K562 (cell line): ENCODE results near the gene R3HDM1. TPM values are rescaled to one million over a fixed set of nuclear protein-coding genes. Genes with fewer than 3 reads are reported as not detected.
A peak's percentile ranks its signal among the peaks of the same experiment; 100 is the strongest.

ENCODE experiments used
- ATAC-seq: fragments of 200-7000 bp; cut with Tn5 transposase; 3 replicates; pipeline ENCODE4 v1.9.1; 2020; ENCODE audit warnings: moderate library complexity
- BruUV-seq: library from RNA; stranded (reverse); fragments of 400-500 nt; replicated peaks from 2 replicates; lab custom pipeline; 2021; lab: Mats Ljungman, UMichigan
- CTCF ChIA-PET: fragments of 300-600 bp; formaldehyde crosslinking; extraction: SDS; loops from one replicate; lab custom pipeline; 2021; ENCODE audit warnings: low intra/inter-chr PET ratio; lab: Yijun Ruan, JAX
- POLR2A ChIA-PET: fragments of 300-600, 350-650 bp; sonication (Branson Sonifier 250); formaldehyde crosslinking; extraction: SDS; loops from one replicate; lab custom pipeline; 2021; ENCODE audit warnings: antibody characterized with exemption, inconsistent platforms; lab: Yijun Ruan, JAX
- DNase-seq, 4 experiments: peaks; one replicate each; pipeline versions ENCODE4 v3.0.0 to v3.0.0-alpha.2; 2011 to 2018; ENCODE audit warnings: low spot score in 3 of 4, mixed read lengths in 3 of 4; ENCODE audit errors: extremely low read depth in 1 of 4
- FAIRE-seq: peaks from 2 replicates; lab custom pipeline; 2011; peaks lifted over from hg19 to GRCh38; lab: Jason Lieb, UNC
- H2AFZ ChIP-seq: 2 replicates; pipeline ENCODE4 v1.6.0; 2011; ENCODE audit warnings: low read depth, low read length, control low read depth, inconsistent platforms
- H3K27ac ChIP-seq: fragments of 200-600 bp; 3 replicates; pipeline ENCODE4 v1.8.0; 2011; ENCODE audit warnings: low read depth, mild to moderate bottlenecking, control low read depth, inconsistent platforms, low read length, moderate library complexity, mixed read lengths; ENCODE audit errors: extremely low read depth
- H3K27me3 ChIP-seq, 2 experiments: fragments of 300-600 bp in 1 of 2; 2 replicates in 1 of 2; 3 replicates in 1 of 2; pipeline versions ENCODE4 v1.6.0 to v1.8.0; 2011; ENCODE audit warnings: inconsistent platforms in 2 of 2, low read length in 2 of 2, mild to moderate bottlenecking in 1 of 2, mixed read lengths in 1 of 2, moderate library complexity in 1 of 2; ENCODE audit not compliant: control insufficient read depth in 2 of 2, insufficient read depth in 2 of 2
- H3K36me3 ChIP-seq: fragments of 300-600 bp; 3 replicates; pipeline ENCODE4 v1.8.0; 2011; ENCODE audit warnings: mild to moderate bottlenecking, low read length, inconsistent platforms; ENCODE audit not compliant: control insufficient read depth, insufficient read depth
- H3K4me1 ChIP-seq, 2 experiments: fragments of 200-600 bp in 1 of 2; replicated peaks in 1 of 2; 2 replicates in 1 of 2; 3 replicates in 1 of 2; pipeline versions ENCODE4 v1.5.1 to v1.8.0; 2011; ENCODE audit warnings: inconsistent platforms in 2 of 2, low read length in 2 of 2, mild to moderate bottlenecking in 1 of 2, mixed read lengths in 1 of 2, moderate library complexity in 1 of 2; ENCODE audit not compliant: control insufficient read depth in 2 of 2, insufficient read depth in 2 of 2
- H3K4me2 ChIP-seq: 2 replicates; pipeline ENCODE4 v1.6.1; 2011; ENCODE audit warnings: low read length, control low read depth, inconsistent platforms, mixed read lengths; ENCODE audit not compliant: insufficient read depth
- H3K4me3 ChIP-seq: fragments of 200-600 bp; sonication (generic), shearing (Covaris generic); 2 replicates; pipeline ENCODE4 v1.5.1; 2016; ENCODE audit warnings: control low read depth, inconsistent platforms
- H3K79me2 ChIP-seq: fragments of 200-600 bp; 3 replicates; pipeline ENCODE4 v1.8.0; 2011; ENCODE audit warnings: low read length, inconsistent platforms; ENCODE audit not compliant: control insufficient read depth, insufficient read depth
- H3K9ac ChIP-seq, 2 experiments: 2 replicates each; pipeline versions ENCODE4 v1.6.0 to v1.6.1; 2011; ENCODE audit warnings: low read depth in 2 of 2, low read length in 2 of 2, control low read depth in 1 of 2, inconsistent platforms in 1 of 2, mild to moderate bottlenecking in 1 of 2, mixed read lengths in 1 of 2; ENCODE audit not compliant: insufficient read depth in 1 of 2
- H3K9me1 ChIP-seq: one replicate; pipeline ENCODE4 v1.6.0; 2011; ENCODE audit warnings: inconsistent platforms, mild to moderate bottlenecking, low read length, moderate library complexity; ENCODE audit not compliant: control insufficient read depth, insufficient read depth
- H3K9me3 ChIP-seq: replicated peaks from 2 replicates; pipeline ENCODE4 v1.5.1; 2011; ENCODE audit warnings: low read depth, low read length, inconsistent platforms; ENCODE audit not compliant: control insufficient read depth, insufficient read depth
- H4K20me1 ChIP-seq: replicated peaks from 2 replicates; pipeline ENCODE4 v1.6.1; 2011; ENCODE audit warnings: low read length, inconsistent platforms, mixed read lengths; ENCODE audit not compliant: control insufficient read depth, insufficient read depth
- CHAMP1 ChIP-seq: fragments of 450-650 bp; IDR thresholded peaks from 2 replicates; pipeline ENCODE4 v1.6.1; 2016; ENCODE audit warnings: mild to moderate bottlenecking
- DPF2 ChIP-seq: fragments of 450-650 bp; IDR thresholded peaks from 2 replicates; pipeline ENCODE4 v1.6.1; 2016
- ETV1 ChIP-seq: fragments of 450-650 bp; conservative IDR thresholded peaks from 2 replicates; pipeline ENCODE4 v1.6.1; 2016; ENCODE audit warnings: missing genetic modification characterization, control low read depth, low read depth, missing compliant biosample characterization
- JUN ChIP-seq, 2 experiments: sonication (generic) in 1 of 2; formaldehyde crosslinking in 1 of 2; IDR thresholded peaks; 2 replicates each; pipeline versions ENCODE4 v1.6.1 to v1.8.0; 2012 to 2022; ENCODE audit warnings: borderline replicate concordance in 2 of 2, mild to moderate bottlenecking in 2 of 2, improper control_type of control experiment in 1 of 2, low read depth in 1 of 2, low read length in 1 of 2, missing genetic modification reagents in 1 of 2
- MAZ ChIP-seq, 2 experiments: fragments of 450-650 bp in 1 of 2; sonication (generic) in 1 of 2; formaldehyde crosslinking; IDR thresholded peaks in 1 of 2; conservative IDR thresholded peaks in 1 of 2; 2 replicates each; pipeline versions ENCODE4 v1.4.0 to v1.5.0; 2020; ENCODE audit warnings: mild to moderate bottlenecking in 1 of 2, missing genetic modification reagents in 1 of 2
- NFIX ChIP-seq: fragments of 250-450 bp; sonication (Bioruptor Pico); IDR thresholded peaks from 2 replicates; pipeline ENCODE4 v1.4.0; 2020; ENCODE audit warnings: low read depth, mild to moderate bottlenecking, moderate library complexity
- WGBS: fragments of 100-300 bp; shearing (Covaris generic); methylation state at CpG from one replicate; pipeline ENCODE4 v1.1.6; 2016; ENCODE audit warnings: low coverage, mixed read lengths; ENCODE audit not compliant: insufficient coverage; ENCODE audit errors: missing lambda C conversion rate; 5-methylcytosine and 5-hydroxymethylcytosine counted together
- in situ Hi-C: fragments of 300-500 bp; cut with MboI; formaldehyde crosslinking; loops from 4 replicates; pipeline ENCODE4 v1.15.0; 2018; ENCODE audit warnings: inconsistent platforms, mixed read lengths
- intact Hi-C: fragments of 100-400 bp; cut with micrococcal nuclease; formaldehyde crosslinking; loops from 2 replicates; pipeline ENCODE4 v1.14.2; 2022
- polyA plus RNA-seq, 8 experiments: library from polyadenylated mRNA; depleted of rRNA in 4 of 8; stranded (reverse) in 5 of 8; unstranded in 3 of 8; fragments of >200 nt; fragmentation: Nextera tagmentation in 2 of 8; fragmentation: Illumina TruSeq in 1 of 8; extraction: Ambion mirVana in 2 of 8; extraction: Trizol in 1 of 8; gene quantifications; 2 replicates each; pipeline versions ENCODE4 v1.2.1 to v1.2.3, GENCODE V29; 2011 to 2014; ENCODE audit warnings: inconsistent platforms in 1 of 8, missing spikeins in 1 of 8
- total RNA-seq, 7 experiments: library from RNA; depleted of rRNA in 6 of 7; stranded (reverse); fragments of >200 nt in 6 of 7; fragmentation: Illumina TruSeq in 2 of 7; extraction: Trizol in 2 of 7; gene quantifications; 2 replicates each; pipeline versions ENCODE4 v1.2.1 to v1.2.3, GENCODE V29; 2011 to 2021; ENCODE audit warnings: low replicate concordance in 1 of 7

Gene R3HDM1
- total and polyA plus RNA-seq, 9 of the 15 experiments (the other 6 are each of a cell fraction or from before 2014, with no cell fraction given): 12.4 to 89.4 (median 31.0) TPM

GRCh38 chr2:135498588-135498987, 32.7 kb upstream of the R3HDM1 start (continued):
- peak; percentile 79 for TF ChIP-seq CHAMP1

GRCh38 chr2:135504811-135505210, 26.5 kb upstream of the R3HDM1 start:
- Histone ChIP-seq H3K9ac (no peak overlapping the region), H3K4me1 (no peaks in the 10 kb centered on the region), H3K4me3 (no peak overlapping the region), H3K4me2 (no peak overlapping the region), H3K36me3 (peaks cover 10% of the 10 kb centered on the region; the same call in 1 of the 3 replicates), H3K27me3 (no peaks in the 10 kb centered on the region), H3K79me2 (no peaks in the 10 kb centered on the region), H4K20me1 (no peaks in the 10 kb centered on the region), H3K27ac (no peak overlapping the region), H2AFZ (no peak overlapping the region), H3K9me1 (no peaks in the 10 kb centered on the region), H3K9me3 (no peaks in the 10 kb centered on the region; the same call in 1 of the 2 replicates)
- FAIRE-seq (no peak), ATAC-seq (no peak), DNase-seq (no peak)
- ChIA-PET POLR2A (no interaction called here), CTCF (no interaction called here)
- no TSS peak for BruUV-seq
- TF ChIP-seq ETV1: no peak
- TF ChIP-seq JUN (IDR thresholded peaks at IDR 0.05; ENCODE audit: borderline replicate concordance, low read depth, low read length): no peak
- no peak for TF ChIP-seq JUN (CRISPR knock-in tag; IDR thresholded peaks at IDR 0.05; ENCODE audit: borderline replicate concordance)
- TF ChIP-seq MAZ (CRISPR knock-in tag; conservative IDR thresholded peaks at IDR 0.05 in 1 of 2, IDR thresholded peaks at IDR 0.05 in 1 of 2): no peak
- no peak for TF ChIP-seq NFIX (CRISPR knock-in tag)
- TF ChIP-seq DPF2: no peak
- in situ Hi-C loops: no loop called here
- 33% methylated on average over 1 of the region's 1 CpG for WGBS
- intact Hi-C loops: no loop called here
